Mesenchymal stem cell (in vitro differentiated cells and primary cell): ENCODE data around the gene FBXO17.
"Not testable (repeated sequence)": the region's sequence is repeated elsewhere in the genome, so short reads cannot be mapped to it uniquely, and the experiment has no call there.

Source experiments
- DNase-seq: peaks from one replicate; pipeline ENCODE4 v3.0.0-alpha.2; 2013
- H2AFZ ChIP-seq: one replicate; pipeline ENCODE4 v1.6.1; 2013; ENCODE audit warnings: low read depth, mild to moderate bottlenecking, control low read depth, inconsistent platforms, low read length, moderate library complexity
- H2AK5ac ChIP-seq: 2 replicates; pipeline ENCODE4 v1.6.1; 2013; ENCODE audit warnings: low read length, moderate library complexity, mild to moderate bottlenecking, inconsistent platforms; ENCODE audit not compliant: severe bottlenecking
- H2BK120ac ChIP-seq: one replicate; pipeline ENCODE4 v1.6.1; 2013; ENCODE audit warnings: low read depth, mild to moderate bottlenecking, inconsistent platforms, low read length, moderate library complexity
- H2BK12ac ChIP-seq, 2 experiments: one replicate each; pipeline ENCODE4 v1.6.1; 2013; ENCODE audit warnings: inconsistent platforms in 2 of 2, low read length in 2 of 2, mild to moderate bottlenecking in 2 of 2, moderate library complexity in 2 of 2, control low read depth in 1 of 2
- H2BK15ac ChIP-seq: one replicate; pipeline ENCODE4 v1.6.1; 2013; ENCODE audit warnings: mild to moderate bottlenecking, low read depth, inconsistent platforms; ENCODE audit not compliant: poor library complexity, severe bottlenecking
- H2BK5ac ChIP-seq: 2 replicates; pipeline ENCODE4 v1.6.1; 2013; ENCODE audit warnings: low read depth, mild to moderate bottlenecking, low read length, control low read depth, inconsistent platforms; ENCODE audit not compliant: poor library complexity, severe bottlenecking
- H3K14ac ChIP-seq, 2 experiments: one replicate each; pipeline ENCODE4 v1.6.1; 2013; ENCODE audit warnings: inconsistent platforms in 2 of 2, low read length in 2 of 2, control low read depth in 1 of 2, mild to moderate bottlenecking in 1 of 2, moderate library complexity in 1 of 2
- H3K18ac ChIP-seq, 2 experiments: one replicate each; pipeline ENCODE4 v1.6.1; 2013; ENCODE audit warnings: inconsistent platforms in 2 of 2, low read length in 2 of 2, control low read depth in 1 of 2, low read depth in 1 of 2, mild to moderate bottlenecking in 1 of 2
- H3K23ac ChIP-seq, 2 experiments: one replicate each; pipeline ENCODE4 v1.6.1; 2013; ENCODE audit warnings: inconsistent platforms in 2 of 2, low read length in 2 of 2, mild to moderate bottlenecking in 2 of 2, moderate library complexity in 2 of 2, control low read depth in 1 of 2
- H3K27ac ChIP-seq: 2 replicates; pipeline ENCODE4 v1.5.1; 2013; ENCODE audit warnings: mild to moderate bottlenecking, moderate library complexity, low read length, control low read depth, inconsistent platforms; ENCODE audit not compliant: poor library complexity, severe bottlenecking
- H3K27me3 ChIP-seq, 2 experiments: 2 replicates each; pipeline versions ENCODE4 v1.6.1 to v1.7.0; 2013; ENCODE audit warnings: low read length in 2 of 2, mild to moderate bottlenecking in 2 of 2, moderate library complexity in 2 of 2, control low read depth in 1 of 2, inconsistent platforms in 1 of 2; ENCODE audit not compliant: control insufficient read depth in 1 of 2, insufficient read depth in 1 of 2
- H3K36me3 ChIP-seq, 2 experiments: 2 replicates each; pipeline versions ENCODE4 v1.6.1 to v1.7.0; 2013; ENCODE audit warnings: low read length in 2 of 2, control low read depth in 1 of 2, inconsistent platforms in 1 of 2, low read depth in 1 of 2, mild to moderate bottlenecking in 1 of 2; ENCODE audit not compliant: insufficient read depth in 2 of 2, control insufficient read depth in 1 of 2
- H3K4ac ChIP-seq, 2 experiments: one replicate each; pipeline ENCODE4 v1.6.1; 2013; ENCODE audit warnings: inconsistent platforms in 2 of 2, low read length in 2 of 2, mild to moderate bottlenecking in 2 of 2, moderate library complexity in 2 of 2, control low read depth in 1 of 2, low read depth in 1 of 2
- H3K4me1 ChIP-seq: 2 replicates; pipeline ENCODE4 v1.6.1; 2013; ENCODE audit warnings: low read depth, low read length, control low read depth; ENCODE audit not compliant: control insufficient read depth, insufficient read depth
- H3K4me2 ChIP-seq: 2 replicates; pipeline ENCODE4 v1.6.1; 2013; ENCODE audit warnings: low read length, mild to moderate bottlenecking, inconsistent platforms; ENCODE audit not compliant: poor library complexity, severe bottlenecking
- H3K4me3 ChIP-seq, 2 experiments: 2 replicates each; pipeline versions ENCODE4 v1.5.1 to v1.7.0; 2013; ENCODE audit warnings: low read length in 2 of 2, mild to moderate bottlenecking in 2 of 2, control low read depth in 1 of 2, low read depth in 1 of 2; ENCODE audit not compliant: insufficient read depth in 1 of 2
- H3K79me1 ChIP-seq: replicated peaks from 2 replicates; pipeline ENCODE4 v1.6.1; 2013; ENCODE audit warnings: mild to moderate bottlenecking, control low read depth, low read length, inconsistent platforms; ENCODE audit not compliant: poor library complexity, severe bottlenecking
- H3K9ac ChIP-seq: 2 replicates; pipeline ENCODE4 v1.7.0; 2013; ENCODE audit warnings: mild to moderate bottlenecking, low read length, moderate library complexity
- H3K9me3 ChIP-seq: 2 replicates; pipeline ENCODE4 v1.7.0; 2013; ENCODE audit warnings: mild to moderate bottlenecking, low read length; ENCODE audit not compliant: control insufficient read depth
- H4K8ac ChIP-seq: one replicate; pipeline ENCODE4 v1.6.1; 2013; ENCODE audit warnings: inconsistent platforms, mild to moderate bottlenecking, low read length, moderate library complexity
- H4K91ac ChIP-seq: one replicate; pipeline ENCODE4 v1.6.1; 2013; ENCODE audit warnings: mild to moderate bottlenecking, low read length, inconsistent platforms
- WGBS: methylation state at CpG from one replicate; pipeline ENCODE4 v1.1.7; 2013; ENCODE audit warnings: mixed read lengths; 5-methylcytosine and 5-hydroxymethylcytosine counted together

The FBXO17 gene

DNA sequence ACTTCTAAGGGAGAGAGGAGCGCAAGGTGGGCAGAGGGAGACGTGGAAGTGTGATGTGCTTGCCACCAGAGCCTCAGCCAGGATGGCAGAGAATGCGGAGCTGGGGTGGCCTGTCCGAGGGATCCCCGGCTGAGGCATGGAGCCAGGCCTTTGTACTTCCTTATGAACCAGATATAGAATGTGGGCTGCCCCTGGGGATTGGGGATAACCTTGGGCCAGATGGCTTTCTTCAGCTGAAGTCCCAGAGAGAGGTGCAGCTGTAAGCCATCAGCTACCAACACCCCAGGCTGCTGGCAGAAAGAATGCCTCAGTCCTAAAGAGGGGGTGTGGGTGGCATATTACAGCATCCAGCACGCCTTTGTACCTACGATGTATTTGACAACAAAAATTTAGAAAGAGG is 25.5 kb upstream of the FBXO17 start:
- no peak overlapping the region for H2BK5ac ChIP-seq
- no peak overlapping the region for H2BK15ac ChIP-seq
- no peak overlapping the region for H3K27ac ChIP-seq
- H4K8ac ChIP-seq, result no peak overlapping the region
- H3K4me1 ChIP-seq, result no peaks in the 10 kb centered on the region
- peaks cover 0 to 3% of the 10 kb centered on the region in 2 experiments for H3K27me3 ChIP-seq
- no peak overlapping the region for H2AFZ ChIP-seq
- H2BK120ac ChIP-seq, result no peak overlapping the region
- no peak for DNase-seq
- no peaks in the 10 kb centered on the region for H3K36me3 ChIP-seq
- no peak overlapping the region for H3K4me3 ChIP-seq
- no peak overlapping the region for H3K18ac ChIP-seq
- 90% methylated on average over 7 of the region's 7 CpGs for WGBS
- no peak overlapping the region for H3K4me2 ChIP-seq
- no peak overlapping the region for H2AK5ac ChIP-seq
- H2BK12ac ChIP-seq, result no peak overlapping the region
- H3K9ac ChIP-seq, result no peak overlapping the region
- no peaks in the 10 kb centered on the region for H3K9me3 ChIP-seq
- H3K23ac ChIP-seq, result no peak overlapping the region
- no peak overlapping the region for H3K4ac ChIP-seq
- H3K79me1 ChIP-seq, result no peaks in the 10 kb centered on the region
- H3K14ac ChIP-seq, result no peak overlapping the region
- no peak overlapping the region for H4K91ac ChIP-seq

DNA sequence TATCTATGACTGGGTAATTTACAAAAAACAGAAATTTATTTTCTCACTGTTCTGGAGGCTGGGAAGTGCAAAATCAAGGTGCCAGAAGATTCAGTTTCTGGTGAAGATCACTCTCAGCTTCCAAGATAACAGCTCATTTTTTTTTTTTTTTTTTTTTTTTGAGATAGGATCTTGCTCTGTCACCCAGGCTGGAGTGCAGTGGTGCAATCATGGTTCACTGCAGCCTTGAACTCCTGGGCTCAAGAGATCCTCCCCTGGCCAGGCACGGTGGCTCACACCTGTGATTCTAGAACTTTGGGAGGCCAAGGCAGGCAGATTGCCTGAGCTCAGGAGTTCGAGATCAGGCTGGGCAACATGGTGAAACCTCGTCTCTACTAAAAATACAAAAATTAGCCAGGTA is 22.0 kb upstream of the FBXO17 start:
- not testable (repeated sequence) for H2BK5ac ChIP-seq, H3K4me2 ChIP-seq, DNase-seq, H3K27ac ChIP-seq, H3K4ac ChIP-seq, H3K27me3 ChIP-seq, H3K36me3 ChIP-seq, H4K8ac ChIP-seq, H3K4me1 ChIP-seq, H4K91ac ChIP-seq, H3K23ac ChIP-seq, H3K9me3 ChIP-seq, H2BK120ac ChIP-seq, H3K18ac ChIP-seq, H2AFZ ChIP-seq, H3K9ac ChIP-seq, H3K4me3 ChIP-seq, H2BK15ac ChIP-seq, H2AK5ac ChIP-seq, H3K14ac ChIP-seq, H3K79me1 ChIP-seq, H2BK12ac ChIP-seq
- WGBS, result 78% methylated on average over 3 of the region's 3 CpGs

GRCh38 chr19:38993271-38993670 is 17.7 kb upstream of the FBXO17 start:
- Histone ChIP-seq H3K14ac (peak overlapping the region in 1 of 2 experiments; percentile 11), H2BK15ac (no peak overlapping the region), H2BK120ac (peak overlapping the region; percentile 42), H3K4me2 (no peak overlapping the region), H3K27ac (no peak overlapping the region), H3K9ac (peak overlapping the region; percentile 20), H4K8ac (peak overlapping the region; percentile 30), H2AK5ac (no peak overlapping the region), H3K9me3 (no peaks in the 10 kb centered on the region), H2BK5ac (no peak overlapping the region), H2BK12ac (no peak overlapping the region), H3K36me3 (no peaks in the 10 kb centered on the region), H3K4ac (no peak overlapping the region), H2AFZ (no peak overlapping the region), H3K79me1 (no peaks in the 10 kb centered on the region), H3K23ac (no peak overlapping the region), H3K18ac (no peak overlapping the region), H3K4me3 (no peak overlapping the region), H3K27me3 (no peaks in the 10 kb centered on the region), H4K91ac (no peak overlapping the region), H3K4me1 (peaks cover 13% of the 10 kb centered on the region)
- DNase-seq, result peak; percentile 55
- 41% methylated on average over 3 of the region's 3 CpGs for WGBS

- Histone ChIP-seq H2BK120ac (no peak overlapping the region), H3K4me2 (no peak overlapping the region), H4K91ac (no peak overlapping the region), H3K4me3 (no peak overlapping the region), H2BK15ac (no peak overlapping the region), H3K79me1 (no peaks in the 10 kb centered on the region), H3K27me3 (no peaks in the 10 kb centered on the region), H3K18ac (no peak overlapping the region), H3K9ac (no peak overlapping the region), H3K14ac (no peak overlapping the region), H3K4me1 (peaks cover 13% of the 10 kb centered on the region), H3K23ac (no peak overlapping the region), H3K9me3 (no peaks in the 10 kb centered on the region), H4K8ac (no peak overlapping the region), H2AFZ (no peak overlapping the region), H3K27ac (no peak overlapping the region), H3K4ac (no peak overlapping the region), H2AK5ac (no peak overlapping the region), H2BK5ac (no peak overlapping the region), H2BK12ac (no peak overlapping the region), H3K36me3 (no peaks in the 10 kb centered on the region)
- DNase-seq, result no peak
- 86% methylated on average over 13 of the region's 13 CpGs for WGBS
These were observed 15.6 kb upstream of the FBXO17 start for GRCh38 chr19:38990949-38991697.
